GM12801 (cell line): ENCODE measurements around the gene SPOCK3.

ENCODE experiments used
- CTCF ChIP-seq: IDR thresholded peaks from one replicate; pipeline ENCODE4 v1.5.1; 2011; ENCODE audit warnings: control low read depth; ENCODE audit not compliant: insufficient read length; ENCODE audit errors: extremely low read depth

The SPOCK3 gene

DNA sequence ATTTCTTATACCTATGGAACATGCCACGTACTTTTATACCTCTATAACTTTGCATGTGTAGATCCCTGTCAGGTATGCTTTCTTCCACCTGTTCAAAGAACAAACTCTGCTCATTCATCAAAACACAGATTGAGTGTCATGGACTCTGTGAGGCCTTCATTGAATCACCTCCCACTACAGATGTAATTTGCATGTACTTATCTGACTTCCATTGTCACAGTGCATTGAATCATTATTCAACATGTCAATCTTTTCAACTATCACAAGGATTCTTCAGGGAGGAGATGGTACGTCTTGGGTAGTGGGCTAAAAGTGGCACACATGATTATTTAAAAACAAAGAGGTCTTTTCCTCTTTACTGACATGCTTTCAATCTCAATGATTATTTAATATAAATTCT lies 24.1 kb downstream of the SPOCK3 start:
- TF ChIP-seq CTCF: no peak

DNA sequence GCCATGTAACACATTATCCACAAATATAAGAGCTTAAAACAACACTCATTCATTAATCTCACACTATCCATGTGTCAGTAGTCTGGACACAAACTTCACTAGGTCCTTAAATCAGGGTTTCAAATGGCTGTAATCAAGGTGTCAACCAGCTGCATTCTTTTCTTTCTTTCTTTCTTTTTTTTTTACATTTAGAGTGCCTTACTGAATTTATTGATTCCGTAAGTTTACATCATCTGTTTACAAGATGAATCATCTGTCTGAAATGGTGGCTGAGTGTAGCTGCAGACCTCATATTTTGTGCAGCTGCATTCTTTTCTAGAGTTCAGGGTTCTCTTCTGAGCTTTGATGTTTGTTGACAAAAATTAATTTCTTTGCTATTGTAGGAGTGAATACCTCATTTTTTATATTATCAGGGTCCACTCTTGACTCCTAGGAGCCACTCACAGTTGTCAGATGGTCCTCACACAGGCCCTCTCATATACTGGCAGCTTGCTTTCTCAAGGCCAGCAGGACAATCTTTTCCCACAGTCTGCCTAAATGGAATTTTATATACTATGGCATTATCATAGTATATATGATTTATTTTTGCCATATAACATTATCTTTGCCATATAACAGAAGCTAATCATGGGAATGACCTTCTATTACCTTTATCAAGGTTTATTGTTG lies 37.8 kb downstream of the SPOCK3 start:
- no peak for TF ChIP-seq CTCF

- no peak for TF ChIP-seq CTCF
Measured at GRCh38 chr4:167190379-167190778, 43.9 kb downstream of the SPOCK3 start.

- TF ChIP-seq CTCF: no peak
Measured at GRCh38 chr4:167185465-167185864, 48.8 kb downstream of the SPOCK3 start.

GRCh38 chr4:167183036-167183435 lies 51.3 kb downstream of the SPOCK3 start:
- no peak for TF ChIP-seq CTCF

DNA sequence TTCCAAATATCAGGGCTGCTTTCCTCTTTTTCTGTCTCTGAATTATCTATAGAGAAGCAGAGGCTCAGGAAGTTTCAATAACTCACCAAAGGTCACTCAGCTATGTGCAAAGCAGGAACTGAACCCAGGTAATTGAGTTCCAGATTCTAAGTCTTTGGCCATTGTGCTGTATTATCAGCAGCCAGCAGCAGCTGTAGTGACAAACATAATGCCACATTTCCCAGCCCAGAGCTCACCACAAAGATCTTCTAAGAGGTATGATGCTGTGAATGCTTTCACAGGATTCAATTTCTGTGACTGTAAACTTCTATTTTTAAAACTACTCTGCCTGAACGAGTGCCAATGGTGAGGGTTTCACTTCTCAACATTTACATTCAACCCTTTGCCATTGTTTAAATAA lies 56.4 kb downstream of the SPOCK3 start:
- no peak for TF ChIP-seq CTCF

DNA sequence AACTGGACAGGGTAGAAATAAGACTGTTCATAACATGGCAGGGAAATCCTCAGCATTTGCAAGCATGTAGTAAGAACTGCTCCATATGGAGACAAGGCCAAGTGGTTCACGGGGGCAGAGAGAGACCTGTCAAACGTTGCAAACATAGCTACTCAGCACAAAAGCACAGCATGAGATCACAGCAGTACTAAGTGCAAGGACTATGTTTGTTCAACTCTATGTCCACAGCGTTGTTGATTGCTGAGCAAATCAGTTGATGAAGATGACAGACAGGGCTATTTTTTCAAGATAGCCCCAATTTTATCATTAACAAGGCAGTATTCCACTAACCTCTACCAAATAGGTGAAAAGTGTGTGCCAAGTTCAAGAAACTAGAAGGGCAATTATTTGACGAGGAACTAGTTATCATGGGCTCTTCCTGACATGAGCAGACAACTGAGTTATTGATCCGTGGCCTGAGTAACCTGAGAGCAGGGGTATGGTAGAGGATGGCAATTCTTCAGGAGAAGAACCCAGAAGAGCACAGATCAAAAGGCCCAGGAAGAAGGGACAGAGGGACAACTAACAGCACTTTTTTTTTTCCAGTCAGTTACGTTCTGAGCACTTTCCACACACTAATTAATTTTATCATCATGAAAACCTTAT lies 57.4 kb downstream of the SPOCK3 start:
- no peak for TF ChIP-seq CTCF
